H1 (cell line): ENCODE data around the gene GNL2. TPM values are rescaled to one million over a fixed set of nuclear protein-coding genes. Genes with fewer than 3 reads are reported as not detected.
"Not testable (repeated sequence)": the region's sequence is repeated elsewhere in the genome, so short reads cannot be mapped to it uniquely, and the experiment has no call there.

Source experiments
- CTCF ChIA-PET: fragments of 300-600 bp; sonication (Branson Sonifier 250); formaldehyde crosslinking; loops from one replicate; lab custom pipeline; 2021; ENCODE audit not compliant: partially characterized antibody; lab: Charles Lee
- POLR2A ChIA-PET: fragments of 300-600 bp; sonication (Branson Sonifier 250); formaldehyde crosslinking; loops from one replicate; lab custom pipeline; 2021; ENCODE audit warnings: inconsistent platforms; ENCODE audit not compliant: partially characterized antibody; lab: Charles Lee
- DNase-seq, 2 experiments: peaks; one replicate each; pipeline versions ENCODE4 v3.0.0 to v3.0.0-alpha.2; 2010 to 2022; ENCODE audit warnings: low spot score in 2 of 2, low read depth in 1 of 2, mixed read lengths in 1 of 2
- FAIRE-seq: peaks from 2 replicates; lab custom pipeline; 2011; peaks lifted over from hg19 to GRCh38; lab: Jason Lieb, UNC
- H2AFZ ChIP-seq: 2 replicates; pipeline ENCODE4 v1.8.1; 2012; ENCODE audit warnings: low read length, inconsistent platforms
- H2AK5ac ChIP-seq: 2 replicates; pipeline ENCODE4 v1.6.1; 2013; ENCODE audit warnings: low read depth, low read length
- H2BK120ac ChIP-seq: replicated peaks from 2 replicates; pipeline ENCODE3; 2013; ENCODE audit warnings: low read depth, low read length, inconsistent platforms
- H2BK12ac ChIP-seq: 2 replicates; pipeline ENCODE4 v1.6.1; 2013; ENCODE audit warnings: low read depth, low read length
- H2BK15ac ChIP-seq: 2 replicates; pipeline ENCODE4 v1.6.1; 2013; ENCODE audit warnings: low read length
- H2BK20ac ChIP-seq: 2 replicates; pipeline ENCODE4 v1.6.1; 2013; ENCODE audit warnings: low read length
- H2BK5ac ChIP-seq: 2 replicates; pipeline ENCODE4 v1.6.1; 2013; ENCODE audit warnings: low read depth, low read length
- H3K14ac ChIP-seq: 2 replicates; pipeline ENCODE4 v1.6.1; 2013; ENCODE audit warnings: inconsistent platforms; ENCODE audit not compliant: insufficient read length
- H3K18ac ChIP-seq: 2 replicates; pipeline ENCODE4 v1.6.1; 2013; ENCODE audit warnings: low read length; ENCODE audit errors: extremely low read depth
- H3K23ac ChIP-seq: 2 replicates; pipeline ENCODE4 v1.6.1; 2013; ENCODE audit warnings: inconsistent platforms; ENCODE audit not compliant: insufficient read length
- H3K23me2 ChIP-seq: 2 replicates; pipeline ENCODE4 v1.6.1; 2013; ENCODE audit warnings: low read depth, low read length
- H3K27ac ChIP-seq: 2 replicates; pipeline ENCODE4 v1.6.1; 2011; ENCODE audit warnings: low read depth, low read length, inconsistent platforms
- H3K27me3 ChIP-seq, 4 experiments: replicated peaks in 1 of 4; 1 replicate in 1 of 4; 2 replicates in 3 of 4; pipeline versions ENCODE4 v1.6.1 to v1.8.1; 2011 to 2013; ENCODE audit warnings: low read length in 3 of 4, mild to moderate bottlenecking in 3 of 4, inconsistent platforms in 2 of 4, mixed read lengths in 2 of 4, moderate library complexity in 1 of 4; ENCODE audit not compliant: control insufficient read depth in 3 of 4, insufficient read depth in 3 of 4; ENCODE audit errors: extremely low read depth in 1 of 4
- H3K36me3 ChIP-seq, 4 experiments: 2 replicates each; pipeline versions ENCODE4 v1.6.1 to v1.8.1; 2011 to 2013; ENCODE audit warnings: mild to moderate bottlenecking in 4 of 4, low read length in 3 of 4, moderate library complexity in 2 of 4, control low read depth in 1 of 4, inconsistent platforms in 1 of 4; ENCODE audit not compliant: insufficient read depth in 4 of 4, control insufficient read depth in 2 of 4
- H3K4ac ChIP-seq: replicated peaks from 2 replicates; pipeline ENCODE3; 2013; ENCODE audit warnings: low read length, low read depth, mixed read lengths, inconsistent platforms; ENCODE audit not compliant: insufficient read length
- H3K4me1 ChIP-seq, 4 experiments: replicated peaks in 1 of 4; 1 replicate in 1 of 4; 2 replicates in 3 of 4; pipeline versions ENCODE4 v1.6.1 to v1.8.1; 2011 to 2013; ENCODE audit warnings: low read length in 3 of 4, inconsistent platforms in 2 of 4, mixed read lengths in 1 of 4; ENCODE audit not compliant: insufficient read depth in 4 of 4, control insufficient read depth in 3 of 4
- H3K4me2 ChIP-seq, 2 experiments: 2 replicates each; pipeline versions ENCODE4 v1.6.1 to v1.8.1; 2011 to 2013; ENCODE audit warnings: low read depth in 2 of 2, low read length in 2 of 2, control low read depth in 1 of 2, inconsistent platforms in 1 of 2, mild to moderate bottlenecking in 1 of 2; ENCODE audit not compliant: insufficient read depth in 1 of 2
- H3K4me3 ChIP-seq, 4 experiments: fragments of 200-600, 300-600 bp in 1 of 4; sonication (generic), shearing (Covaris generic), sonication (Bioruptor Twin) in 1 of 4; 2 replicates each; pipeline versions ENCODE4 v1.5.1 to v1.8.1; 2011 to 2016; ENCODE audit warnings: low read length in 4 of 4, low read depth in 3 of 4, control low read depth in 2 of 4, inconsistent platforms in 2 of 4, mild to moderate bottlenecking in 2 of 4, mixed read lengths in 1 of 4, moderate library complexity in 1 of 4; ENCODE audit not compliant: insufficient read depth in 2 of 4; ENCODE audit errors: extremely low read depth in 1 of 4
- H3K56ac ChIP-seq: replicated peaks from 2 replicates; pipeline ENCODE3; 2013; ENCODE audit warnings: low read depth, mild to moderate bottlenecking, mixed read lengths, low read length, inconsistent platforms; ENCODE audit not compliant: insufficient read length
- H3K79me1 ChIP-seq: 2 replicates; pipeline ENCODE4 v1.6.1; 2013; ENCODE audit warnings: low read depth, low read length, control low read depth
- H3K79me2 ChIP-seq, 2 experiments: 2 replicates each; pipeline versions ENCODE4 v1.6.1 to v1.8.1; 2012 to 2013; ENCODE audit warnings: low read length in 2 of 2, mild to moderate bottlenecking in 2 of 2, inconsistent platforms in 1 of 2; ENCODE audit not compliant: insufficient read depth in 2 of 2, control insufficient read depth in 1 of 2
- H3K9ac ChIP-seq, 4 experiments: replicated peaks in 1 of 4; 1 replicate in 1 of 4; 2 replicates in 3 of 4; pipeline versions ENCODE4 v1.6.1 to v1.8.1; 2011 to 2013; ENCODE audit warnings: low read depth in 3 of 4, low read length in 3 of 4, control low read depth in 2 of 4, mild to moderate bottlenecking in 2 of 4, moderate library complexity in 2 of 4, inconsistent platforms in 1 of 4; ENCODE audit errors: extremely low read depth in 1 of 4
- H3K9me3 ChIP-seq, 2 experiments: 2 replicates each; pipeline versions ENCODE4 v1.6.1 to v1.8.1; 2012 to 2013; ENCODE audit warnings: mild to moderate bottlenecking in 2 of 2, moderate library complexity in 2 of 2, control low read depth in 1 of 2, inconsistent platforms in 1 of 2, low read depth in 1 of 2, low read length in 1 of 2, mixed read lengths in 1 of 2; ENCODE audit not compliant: insufficient read depth in 2 of 2
- H4K20me1 ChIP-seq, 2 experiments: replicated peaks in 1 of 2; 2 replicates each; pipeline versions ENCODE3 to v1.8.1; 2011 to 2013; ENCODE audit warnings: inconsistent platforms in 2 of 2, low read length in 2 of 2, mild to moderate bottlenecking in 1 of 2; ENCODE audit not compliant: insufficient read depth in 2 of 2, control insufficient read depth in 1 of 2
- H4K5ac ChIP-seq: 2 replicates; pipeline ENCODE4 v1.6.1; 2013; ENCODE audit warnings: low read length, low read depth, mixed read lengths, inconsistent platforms; ENCODE audit not compliant: insufficient read length
- H4K8ac ChIP-seq: 2 replicates; pipeline ENCODE4 v1.8.0; 2013; ENCODE audit warnings: mild to moderate bottlenecking, moderate library complexity, low read length, inconsistent platforms; ENCODE audit not compliant: insufficient read depth; ENCODE audit errors: extremely low read depth
- H4K91ac ChIP-seq: replicated peaks from 2 replicates; pipeline ENCODE3; 2013; ENCODE audit warnings: low read length, mixed read lengths, inconsistent platforms; ENCODE audit not compliant: insufficient read length
- WGBS, 2 experiments: shearing (Covaris generic) in 1 of 2; methylation state at CpG; one replicate each; pipeline versions ENCODE4 v1.1.6 to v1.1.7; 2013 to 2015; ENCODE audit warnings: low lambda C conversion rate in 2 of 2, mixed read lengths in 2 of 2, inconsistent platforms in 1 of 2, low coverage in 1 of 2, missing lambda C conversion rate in 1 of 2; ENCODE audit not compliant: insufficient replicate concordance in 2 of 2, insufficient coverage in 1 of 2, insufficient read length in 1 of 2; ENCODE audit errors: extremely low coverage in 1 of 2, missing lambda C conversion rate in 1 of 2; 5-methylcytosine and 5-hydroxymethylcytosine counted together
- polyA plus RNA-seq, 7 experiments: library from polyadenylated mRNA; depleted of rRNA in 3 of 7; stranded (reverse) in 5 of 7; unstranded in 2 of 7; fragments of >200 nt in 5 of 7; fragments of 200-250 nt in 2 of 7; gene quantifications; 1 replicate in 5 of 7; 2 replicates in 1 of 7; 4 replicates in 1 of 7; pipeline versions ENCODE4 v1.2.1 to v1.2.3, GENCODE V29; 2011 to 2013; ENCODE audit warnings: missing spikeins in 2 of 7, mixed read lengths in 2 of 7
- total RNA-seq: library from RNA; stranded (reverse); fragmentation: NEBNext Ultra II Directional; extraction: Animal tissue kit (Norgen Biotek cat#: 25700); gene quantifications from 2 replicates; pipeline ENCODE4 v1.2.1, GENCODE V29; 2021

GNL2 gene
- total and polyA plus RNA-seq, 2 of the 8 experiments (the other 6 are each of a cell fraction or from before 2014, with no cell fraction given) = 22.2 to 88.3 TPM

DNA sequence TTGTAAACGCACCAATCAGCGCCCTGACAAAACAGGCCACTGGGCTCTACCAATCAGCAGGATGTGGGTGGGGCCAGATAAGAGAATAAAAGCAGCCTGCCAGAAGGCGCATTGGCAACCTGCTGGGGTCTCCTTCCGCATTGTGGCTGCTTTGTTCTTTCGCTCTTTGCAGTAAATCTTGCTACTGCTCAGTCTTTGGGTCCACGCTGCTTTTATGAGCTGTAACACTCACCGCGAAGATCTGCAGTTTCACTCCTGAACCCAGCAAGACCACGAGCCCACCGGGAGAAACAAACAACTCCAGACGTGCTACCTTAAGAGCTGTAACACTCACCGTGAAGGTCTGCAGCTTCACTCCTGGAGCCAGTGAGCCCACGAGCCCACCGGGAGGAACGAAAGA is 76.8 kb downstream of the GNL2 start:
- H3K36me3 ChIP-seq, H2BK120ac ChIP-seq, DNase-seq, H4K20me1 ChIP-seq, FAIRE-seq, H3K9ac ChIP-seq, H3K56ac ChIP-seq, H3K4me3 ChIP-seq, H3K18ac ChIP-seq, H2BK20ac ChIP-seq, H3K23ac ChIP-seq, H2AFZ ChIP-seq, H4K91ac ChIP-seq, H3K27me3 ChIP-seq, H2BK12ac ChIP-seq, CTCF ChIA-PET, H3K9me3 ChIP-seq, H3K79me1 ChIP-seq, H3K4me2 ChIP-seq, H2AK5ac ChIP-seq, H2BK15ac ChIP-seq, H4K8ac ChIP-seq, H3K27ac ChIP-seq, H3K4me1 ChIP-seq, H3K14ac ChIP-seq, H2BK5ac ChIP-seq, H3K23me2 ChIP-seq, H4K5ac ChIP-seq, H3K79me2 ChIP-seq, H3K4ac ChIP-seq: not testable (repeated sequence)
- POLR2A ChIA-PET = interaction anchor here (1.4 to 1.6 kb wide), 3 partner anchors 10 to 44 kb away, joined by 3 to 7 read pairs (median 4); partner anchors contain the start of gene ZC3H12A
- 79% methylated on average over 15 of the region's 15 CpGs; no CpG with 5 or more reads in 1 of the 2 experiments for WGBS, 2 experiments

DNA sequence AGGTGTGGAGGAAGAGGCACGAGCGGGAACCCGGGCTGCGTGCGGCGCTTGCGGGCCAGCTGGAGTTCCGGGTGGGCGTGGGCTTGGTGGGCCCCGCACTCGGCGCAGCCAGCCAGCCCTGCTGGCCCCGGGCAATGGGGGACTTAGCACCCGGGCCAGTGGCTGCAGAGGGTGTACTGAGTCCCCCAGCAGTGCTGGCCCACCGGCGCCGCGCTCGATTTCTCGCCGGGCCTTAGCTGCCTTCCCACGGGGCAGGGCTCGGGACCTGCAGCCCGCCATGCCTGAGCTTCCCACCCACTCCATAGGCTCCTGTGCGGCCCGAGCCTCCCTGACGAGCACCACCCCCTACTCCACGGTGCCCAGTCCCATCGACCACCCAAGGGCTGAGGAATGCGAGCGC is 77.5 kb downstream of the GNL2 start:
- H2AK5ac ChIP-seq, H3K9ac ChIP-seq, H3K4ac ChIP-seq, DNase-seq, H3K18ac ChIP-seq, H3K36me3 ChIP-seq, H3K27me3 ChIP-seq, H4K8ac ChIP-seq, H3K4me3 ChIP-seq, H3K9me3 ChIP-seq, H4K91ac ChIP-seq, H3K27ac ChIP-seq, H4K20me1 ChIP-seq, H3K79me2 ChIP-seq, H3K56ac ChIP-seq, H3K23ac ChIP-seq, H3K79me1 ChIP-seq, H4K5ac ChIP-seq, H2BK5ac ChIP-seq, H3K4me2 ChIP-seq, FAIRE-seq, H2AFZ ChIP-seq, H2BK12ac ChIP-seq, H2BK120ac ChIP-seq, H3K14ac ChIP-seq, POLR2A ChIA-PET, H2BK20ac ChIP-seq, H2BK15ac ChIP-seq: not testable (repeated sequence)
- CTCF ChIA-PET = interaction anchor here (0.9 kb wide), 1 partner anchor 9 kb away, joined by 3 read pairs; no protein-coding TSS in a partner anchor
- peaks cover 13% of the 10 kb centered on the region for H3K23me2 ChIP-seq
- peaks cover 2 to 13% (median 5%) of the 10 kb centered on the region in 4 experiments; a peak in 4 of 7 replicates for H3K4me1 ChIP-seq
- no CpG with 5 or more reads among the region's 31 CpGs for WGBS, 2 experiments
